ENCODE results near the gene IRF4.

Gene IRF4

DNA sequence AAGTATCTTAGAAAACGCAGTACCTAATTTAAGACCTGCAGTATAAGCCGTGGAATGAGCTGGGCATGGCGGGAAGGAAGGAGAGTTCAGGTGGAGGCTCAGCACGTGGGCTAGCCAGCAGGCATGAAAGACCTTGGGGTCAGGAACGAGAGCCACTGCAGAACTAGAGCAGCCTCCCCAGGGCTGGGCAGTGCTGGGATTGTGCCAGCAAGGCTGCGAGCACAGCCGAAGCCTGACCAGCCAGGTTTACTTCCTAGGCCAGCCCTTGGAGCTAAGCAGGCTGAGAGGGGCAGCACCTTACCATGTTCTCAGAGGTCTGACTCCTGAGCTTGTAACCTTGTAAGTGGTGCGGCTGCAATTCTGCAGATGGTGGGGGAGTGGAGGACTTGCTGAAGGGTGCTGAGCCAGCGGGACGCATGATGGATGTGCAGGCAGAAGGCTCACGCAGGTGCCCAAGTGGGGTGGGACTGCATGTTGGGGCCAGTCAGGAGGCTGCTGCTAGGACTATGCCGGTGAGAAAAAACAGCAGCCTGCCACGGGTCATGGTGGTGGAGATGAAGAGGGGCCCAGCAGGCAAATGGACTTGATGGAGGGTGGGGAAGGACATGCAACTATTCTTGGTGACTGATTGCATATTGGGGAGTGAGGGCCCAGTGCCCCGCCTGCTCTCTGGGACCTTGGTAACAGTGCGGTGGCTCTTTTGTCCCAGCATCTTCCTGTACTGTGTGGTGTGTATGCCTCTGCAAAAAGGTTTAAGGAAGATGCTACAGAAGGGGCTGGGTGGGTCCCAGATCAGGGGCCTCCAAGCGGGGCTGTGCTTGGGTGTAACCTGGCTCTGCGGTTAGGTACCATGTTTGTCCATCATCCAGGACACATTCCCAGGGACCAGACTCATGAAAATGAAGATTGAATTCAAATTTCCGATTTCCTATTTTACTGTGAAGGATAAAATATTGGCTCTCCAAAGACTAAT is 37.6 kb upstream of the IRF4 start:
- no peak for FAIRE-seq

- no peak for FAIRE-seq
These were observed 36.8 kb upstream of the IRF4 start for GRCh38 chr6:354631-355280.

DNA sequence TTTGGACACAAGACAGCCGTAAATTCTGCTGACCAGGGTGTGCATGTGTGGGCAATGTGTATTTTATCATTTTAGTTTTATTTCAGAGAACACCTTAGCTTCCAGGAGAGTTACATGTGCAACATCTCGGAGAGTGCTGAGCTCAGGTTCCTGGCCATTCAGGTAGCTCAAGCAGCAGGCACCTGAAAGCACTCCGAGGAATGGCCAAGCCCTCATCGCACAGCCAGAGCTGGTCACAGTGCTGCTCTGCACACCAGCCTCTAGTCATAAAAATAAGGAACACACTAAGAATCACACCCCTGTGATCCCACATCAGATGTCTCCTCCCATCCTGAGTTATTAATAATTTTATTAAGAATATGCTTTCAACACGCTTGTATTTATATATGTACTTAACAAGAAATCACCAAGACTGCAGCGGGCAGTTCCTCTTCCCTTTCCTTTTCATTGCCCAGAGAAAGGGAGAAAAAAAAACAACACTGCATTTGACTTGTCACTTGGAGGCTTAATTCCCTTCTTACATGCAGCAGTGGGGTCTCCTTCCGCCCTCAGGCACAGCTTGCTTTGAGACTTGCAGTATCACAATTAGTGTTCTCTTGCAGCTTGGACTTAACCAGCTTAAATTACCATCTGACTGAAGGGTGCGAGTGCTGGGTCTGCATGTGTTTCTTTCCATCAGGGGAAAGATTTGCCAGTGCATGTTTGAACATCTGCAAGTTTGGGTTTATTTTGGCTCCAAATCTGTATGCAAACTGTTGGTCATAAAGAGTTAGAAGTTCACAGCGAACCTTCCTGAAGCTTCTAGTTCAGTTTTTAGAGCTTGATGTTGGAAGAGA is 36.0 kb upstream of the IRF4 start:
- no peak for FAIRE-seq

DNA sequence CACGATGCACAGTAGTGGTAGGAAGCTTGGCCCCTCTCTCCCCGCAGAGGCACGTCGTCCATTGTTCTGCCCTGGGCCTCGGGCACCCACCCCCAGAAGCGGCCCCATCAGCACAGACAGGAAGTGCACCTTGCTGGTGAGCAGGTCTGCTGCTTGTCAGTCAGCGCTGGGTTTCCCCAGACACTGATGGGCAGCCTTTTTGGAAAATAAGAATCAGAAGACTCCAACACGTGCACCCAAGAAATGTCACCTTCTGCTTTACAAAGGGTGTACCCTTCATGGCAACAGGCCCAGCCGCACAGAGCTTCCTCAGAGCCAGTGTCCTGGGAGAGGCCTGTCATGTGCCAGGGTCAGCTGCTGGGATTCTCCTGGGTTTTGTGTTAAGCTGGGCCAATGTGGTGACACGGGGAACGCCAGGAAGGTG is 34.7 kb upstream of the IRF4 start:
- FAIRE-seq: no peak

DNA sequence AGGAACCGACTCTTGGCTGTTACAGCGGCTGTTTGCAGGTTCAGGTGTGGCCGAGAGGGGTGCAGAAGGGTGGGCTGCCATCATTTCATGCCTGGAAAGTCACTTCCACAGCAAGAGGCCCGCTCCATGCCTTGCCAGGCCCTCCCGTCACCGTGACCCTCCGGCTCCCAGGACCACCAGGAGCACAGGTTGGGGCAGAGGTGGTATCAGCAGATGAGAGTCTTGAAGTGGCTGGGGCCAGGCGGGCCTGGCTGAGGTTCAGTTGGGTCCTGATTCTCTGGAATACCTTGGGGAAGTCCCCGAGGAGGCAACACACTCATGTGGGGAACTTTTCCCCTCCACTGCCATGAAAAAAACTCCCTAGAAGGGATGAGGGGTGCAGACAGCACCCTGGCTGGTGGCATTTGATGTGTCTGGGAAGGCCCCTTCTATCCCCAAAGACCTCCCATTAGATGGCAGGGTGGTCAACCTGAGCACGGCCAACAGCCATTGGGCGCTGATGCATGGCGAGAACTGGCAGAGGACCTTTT is 34.2 kb upstream of the IRF4 start:
- FAIRE-seq: no peak

- FAIRE-seq: no peak
These were observed 33.7 kb upstream of the IRF4 start for GRCh38 chr6:357791-358341.

- no peak for FAIRE-seq
These were observed 33.1 kb upstream of the IRF4 start for GRCh38 chr6:358432-358831.

- no peak for FAIRE-seq
These were observed 32.7 kb upstream of the IRF4 start for GRCh38 chr6:358847-359246.

- FAIRE-seq: no peak
These were observed 32.1 kb upstream of the IRF4 start for GRCh38 chr6:359261-360035.

DNA sequence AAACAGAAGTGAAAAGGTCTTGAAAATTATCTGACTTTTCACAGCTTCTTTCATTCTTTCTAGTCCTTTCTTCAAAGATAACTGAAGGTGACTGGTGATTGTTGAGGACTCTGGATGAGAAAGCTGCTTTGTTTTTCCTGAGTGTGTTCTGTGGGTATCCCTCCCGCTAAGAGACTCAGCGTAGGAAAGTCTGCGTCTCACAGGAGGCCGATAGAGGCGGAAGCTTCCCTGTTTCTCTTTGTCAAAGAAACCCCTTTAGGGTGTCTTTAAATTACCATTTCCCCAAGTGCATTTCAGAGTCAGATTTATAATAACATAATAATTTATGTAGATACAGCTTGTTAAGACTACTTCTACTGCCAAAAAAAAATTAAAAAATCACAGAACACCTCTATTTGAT is 31.2 kb upstream of the IRF4 start:
- no peak for FAIRE-seq

- no peak for FAIRE-seq
These were observed 30.7 kb upstream of the IRF4 start for GRCh38 chr6:360764-361373.

GRCh38 chr6:361411-362132 is 30.0 kb upstream of the IRF4 start:
- FAIRE-seq: no peak

DNA sequence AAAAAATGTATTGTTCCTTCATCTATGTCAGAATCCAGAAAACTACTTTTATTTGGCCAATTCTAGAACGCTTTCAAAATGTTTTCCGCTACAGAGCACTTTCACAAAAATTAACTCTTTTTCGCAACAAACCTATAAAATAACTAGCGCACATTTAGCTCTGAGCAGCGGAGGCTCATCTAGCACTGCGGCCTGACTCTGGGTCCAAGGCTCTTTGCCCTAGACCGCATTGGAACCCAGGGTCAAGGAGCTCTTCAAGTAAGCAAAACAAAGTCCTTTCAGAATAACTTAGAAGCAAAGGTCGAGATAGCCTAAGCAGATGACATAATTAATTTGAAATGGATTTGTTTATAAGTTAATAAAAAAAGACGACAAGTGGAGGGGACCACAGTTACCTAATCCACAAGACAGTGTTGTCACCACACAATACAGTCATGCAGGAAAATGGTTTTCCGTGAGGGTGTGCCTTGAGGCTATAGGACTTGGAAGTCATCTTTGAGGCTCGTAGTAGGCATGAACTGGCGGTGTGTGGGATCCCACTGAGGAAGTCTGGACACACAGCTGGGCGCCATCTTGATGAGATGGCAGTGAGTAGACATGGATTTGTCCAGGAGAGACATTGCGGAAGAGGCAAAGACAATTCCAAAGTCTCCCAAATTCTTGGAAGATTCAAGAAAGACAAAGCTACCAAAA is 29.2 kb upstream of the IRF4 start:
- no peak for FAIRE-seq

DNA sequence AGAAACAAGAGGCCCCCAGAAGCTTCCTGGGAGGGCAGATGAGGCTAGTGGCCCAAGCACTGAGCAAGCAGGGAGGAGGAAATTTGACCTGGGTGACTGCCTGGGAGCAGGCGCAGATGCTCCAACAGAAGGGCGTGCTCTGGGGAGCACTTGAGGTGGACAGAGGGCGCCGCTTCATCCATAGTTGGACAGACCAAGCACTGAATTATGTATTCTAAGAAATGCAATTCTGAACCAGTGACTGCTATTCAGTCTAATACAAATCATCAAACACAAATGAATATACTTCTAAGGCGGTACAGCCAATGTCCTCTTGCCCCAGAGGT is 28.7 kb upstream of the IRF4 start:
- no peak for FAIRE-seq

- FAIRE-seq: no peak
These were observed 28.3 kb upstream of the IRF4 start for GRCh38 chr6:363291-363690.

- FAIRE-seq: no peak
These were observed 27.6 kb upstream of the IRF4 start for GRCh38 chr6:363909-364308.

GRCh38 chr6:364609-365540 is 26.7 kb upstream of the IRF4 start:
- no peak for FAIRE-seq

DNA sequence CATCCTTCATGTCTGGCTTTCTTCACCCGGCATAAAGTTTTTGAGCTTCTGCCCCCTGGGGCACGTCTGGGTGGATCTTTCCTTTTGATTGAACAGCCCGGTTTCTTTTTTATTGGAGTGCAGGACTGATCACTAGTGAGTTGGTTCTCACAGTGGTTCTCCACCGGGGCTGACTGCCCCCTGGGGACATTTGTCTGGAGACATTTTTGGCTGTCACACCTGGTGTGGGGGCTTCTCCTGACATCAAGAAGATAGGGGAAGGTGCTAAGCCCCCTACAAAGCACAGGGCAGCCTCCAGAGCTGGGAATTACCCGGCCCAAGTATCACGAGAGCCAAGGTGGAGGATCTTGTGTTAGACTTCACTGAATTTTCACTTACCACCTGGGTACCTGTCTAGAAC is 25.7 kb upstream of the IRF4 start:
- FAIRE-seq: no peak
